Naive thymus-derived CD4-positive, alpha-beta T cell (primary cell): Measurements from ENCODE around the gene ZBTB11. TPM values are rescaled to one million over a fixed set of nuclear protein-coding genes. Genes with fewer than 3 reads are reported as not detected.
A peak's percentile ranks its signal among the peaks of the same experiment; 100 is the strongest.
"Not testable (repeated sequence)": the region's sequence is repeated elsewhere in the genome, so short reads cannot be mapped to it uniquely, and the experiment has no call there.

Experiments used
- ATAC-seq: fragments of 150-1000 bp; cut with Tn5 transposase; 2 replicates; pipeline ENCODE4 v1.10.0; 2021; ENCODE audit warnings: mild to moderate bottlenecking, moderate library complexity
- CTCF ChIA-PET: fragments of 350-600 bp; sonication (Branson Sonifier 250); formaldehyde crosslinking; loops from one replicate; lab custom pipeline; 2021; ENCODE audit warnings: antibody characterized with exemption; lab: Charles Lee
- POLR2A ChIA-PET: fragments of 350-600 bp; sonication (Branson Sonifier 250); formaldehyde crosslinking; loops from one replicate; lab custom pipeline; 2021; ENCODE audit warnings: antibody characterized with exemption, inconsistent platforms; lab: Charles Lee
- DNase-seq, 9 donors: peaks; one replicate each; pipeline versions ENCODE4 v3.0.0 to v3.0.0-alpha.2; 2020 to 2022; ENCODE audit warnings: mixed read lengths in 1 of 9
- H3K27ac ChIP-seq: one replicate; pipeline ENCODE4 v1.7.0; 2013; ENCODE audit warnings: mild to moderate bottlenecking, low read depth, low read length, moderate library complexity
- H3K27me3 ChIP-seq, 2 donors: one replicate each; pipeline ENCODE4 v1.7.0; 2013; ENCODE audit warnings: low read length in 2 of 2, mild to moderate bottlenecking in 2 of 2, moderate library complexity in 2 of 2; ENCODE audit not compliant: control insufficient read depth in 2 of 2, insufficient read depth in 2 of 2
- H3K36me3 ChIP-seq, 3 experiments: 1 replicate in 2 of 3; 2 replicates in 1 of 3; pipeline ENCODE4 v1.7.0; 2013; ENCODE audit warnings: low read length in 3 of 3, mild to moderate bottlenecking in 3 of 3, moderate library complexity in 1 of 3; ENCODE audit not compliant: insufficient read depth in 3 of 3, control insufficient read depth in 2 of 3
- H3K4me1 ChIP-seq, 2 donors: one replicate each; pipeline ENCODE4 v1.7.0; 2013; ENCODE audit warnings: low read length in 2 of 2, mild to moderate bottlenecking in 2 of 2, moderate library complexity in 1 of 2; ENCODE audit not compliant: control insufficient read depth in 2 of 2, insufficient read depth in 2 of 2
- H3K4me3 ChIP-seq: 2 replicates; pipeline ENCODE4 v1.7.0; 2013; ENCODE audit warnings: mild to moderate bottlenecking, low read length
- H3K9me3 ChIP-seq, 3 experiments: 1 replicate in 2 of 3; 2 replicates in 1 of 3; pipeline ENCODE4 v1.7.0; 2013; ENCODE audit warnings: low read length in 3 of 3; ENCODE audit not compliant: control insufficient read depth in 2 of 3
- H3K27ac Mint-ChIP-seq, 9 donors: one replicate each; pipeline ENCODE4 v1.8.0; 2020 to 2022; ENCODE audit warnings: mixed read lengths in 9 of 9, mild to moderate bottlenecking in 8 of 9, moderate library complexity in 5 of 9, inconsistent platforms in 2 of 9
- H3K27me3 Mint-ChIP-seq, 5 donors: one replicate each; pipeline ENCODE4 v1.8.0; 2021 to 2022; ENCODE audit warnings: mixed read lengths in 5 of 5, mild to moderate bottlenecking in 1 of 5
- H3K36me3 Mint-ChIP-seq, 5 donors: one replicate each; pipeline ENCODE4 v1.8.0; 2020 to 2022; ENCODE audit warnings: mixed read lengths in 5 of 5, mild to moderate bottlenecking in 3 of 5, inconsistent platforms in 1 of 5
- H3K4me1 Mint-ChIP-seq, 7 donors: one replicate each; pipeline ENCODE4 v1.8.0; 2020 to 2022; ENCODE audit warnings: mixed read lengths in 7 of 7, mild to moderate bottlenecking in 3 of 7, inconsistent platforms in 1 of 7
- H3K4me3 Mint-ChIP-seq, 10 donors: one replicate each; pipeline ENCODE4 v1.8.0; 2020 to 2022; ENCODE audit warnings: mild to moderate bottlenecking in 10 of 10, mixed read lengths in 10 of 10, moderate library complexity in 6 of 10, inconsistent platforms in 2 of 10
- H3K9me3 Mint-ChIP-seq, 11 donors: one replicate each; pipeline ENCODE4 v1.8.0; 2020 to 2022; ENCODE audit warnings: mixed read lengths in 11 of 11, mild to moderate bottlenecking in 4 of 11, inconsistent platforms in 1 of 11, moderate library complexity in 1 of 11
- intact Hi-C, 2 donors: fragments of 100-400 bp; cut with micrococcal nuclease; formaldehyde crosslinking; loops; one replicate each; pipeline ENCODE4 v1.15.1; 2023
- polyA plus RNA-seq, 2 donors: library from polyadenylated mRNA; unstranded; fragments of 300-500 nt; fragmentation: Illumina TruSeq; gene quantifications; one replicate each; pipeline ENCODE4 v1.2.3, GENCODE V29; 2021
- total RNA-seq, 6 experiments: library from RNA in 5 of 6; stranded (reverse) in 5 of 6; gene quantifications; 1 replicate in 5 of 6; 2 replicates in 1 of 6; pipeline ENCODE4 v1.2.3 and lab custom pipeline; 2021 to 2026

The ZBTB11 gene
- total and polyA plus RNA-seq, 7 experiments from 2014 or later = 10.5 to 68.2 (median 52.1) TPM

DNA sequence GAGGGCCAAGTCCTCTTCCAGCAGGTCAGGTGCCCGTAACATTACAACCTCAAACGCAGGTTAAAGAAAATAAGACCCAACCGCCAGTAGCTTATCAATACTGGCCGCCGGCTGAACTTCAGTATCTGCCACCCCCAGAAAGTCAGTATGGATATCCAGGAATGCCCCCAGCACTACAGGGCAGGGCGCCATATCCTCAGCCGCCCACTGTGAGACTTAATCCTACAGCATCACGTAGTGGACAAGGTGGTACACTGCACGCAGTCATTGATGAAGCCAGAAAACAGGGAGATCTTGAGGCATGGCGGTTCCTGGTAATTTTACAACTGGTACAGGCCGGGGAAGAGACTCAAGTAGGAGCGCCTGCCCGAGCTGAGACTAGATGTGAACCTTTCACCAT is 16.6 kb upstream of the ZBTB11 start:
- H3K4me3 ChIP-seq, POLR2A ChIA-PET, H3K27ac ChIP-seq, H3K9me3 Mint-ChIP-seq, H3K4me3 Mint-ChIP-seq, H3K4me1 ChIP-seq, H3K9me3 ChIP-seq, H3K36me3 ChIP-seq, H3K27me3 Mint-ChIP-seq, H3K27me3 ChIP-seq, H3K36me3 Mint-ChIP-seq: not testable (repeated sequence)
- CTCF ChIA-PET = interaction anchor here (0.6 to 0.8 kb wide), 2 partner anchors 91 to 532 kb away, joined by 3 read pairs; no protein-coding TSS in a partner anchor
- Mint-ChIP-seq H3K27ac (peak overlapping the region in 2 of 9 donors; percentile 0 to 1), H3K4me1 (peaks cover 4 to 19% (median 12%) of the 10 kb centered on the region in 7 donors)
- intact Hi-C loops = loop anchor here (2.0 to 10.0 kb wide), 2 partner anchors 17 to 841 kb away; partner anchors contain the start of gene ZBTB11 (in 1 of the 2)
- peak in 1 of 9 donors; percentile 36 for DNase-seq
- peak; percentile 94 for ATAC-seq

DNA sequence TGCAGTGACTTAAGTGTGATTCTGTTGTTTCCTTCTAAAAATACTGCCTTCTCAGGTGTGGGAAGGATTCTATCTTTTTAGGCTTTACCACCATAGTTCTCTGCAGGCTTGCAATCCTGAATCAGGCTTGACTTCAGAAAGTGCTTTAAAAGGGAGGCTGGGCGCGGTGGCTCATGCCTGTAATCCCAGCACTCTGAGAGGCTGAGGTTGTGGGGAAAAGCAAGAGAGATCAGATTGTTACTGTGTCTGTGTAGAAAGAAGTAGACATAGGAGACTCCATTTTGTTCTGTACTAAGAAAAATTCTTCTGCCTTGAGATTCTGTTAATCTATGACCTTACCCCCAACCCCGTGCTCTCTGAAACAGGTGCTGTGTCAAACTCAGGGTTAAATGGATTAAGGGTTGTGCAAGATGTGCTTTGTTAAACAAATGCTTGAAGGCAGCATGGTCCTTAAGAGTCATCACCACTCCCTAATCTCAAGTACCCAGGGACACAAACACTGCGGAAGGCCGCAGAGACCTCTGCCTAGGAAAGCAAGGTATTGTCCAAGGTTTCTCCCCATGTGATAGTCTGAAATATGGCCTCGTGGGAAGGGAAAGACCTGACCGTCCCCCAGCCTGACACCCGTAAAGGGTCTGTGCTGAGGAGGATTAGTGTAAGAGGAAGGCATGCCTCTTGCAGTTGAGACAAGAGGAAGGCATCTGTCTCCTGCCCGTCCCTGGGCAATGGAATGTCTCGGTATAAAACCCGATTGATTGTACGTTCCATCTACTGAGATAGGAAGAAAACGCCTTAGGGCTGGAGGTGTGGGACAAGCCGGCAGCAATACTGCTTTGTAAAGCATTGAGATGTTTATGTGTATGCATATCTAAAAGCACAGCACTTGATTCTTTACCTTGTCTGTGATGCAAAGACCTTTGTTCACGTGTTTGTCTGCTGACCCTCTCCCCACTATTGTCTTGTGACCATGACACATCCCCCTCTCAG is 15.0 kb upstream of the ZBTB11 start:
- H3K4me3 Mint-ChIP-seq, H3K4me1 ChIP-seq, H3K36me3 ChIP-seq, H3K27me3 Mint-ChIP-seq, H3K9me3 Mint-ChIP-seq, CTCF ChIA-PET, DNase-seq, H3K4me3 ChIP-seq, ATAC-seq, H3K9me3 ChIP-seq, H3K36me3 Mint-ChIP-seq, H3K27ac ChIP-seq, POLR2A ChIA-PET, H3K27me3 ChIP-seq: not testable (repeated sequence)
- Mint-ChIP-seq H3K4me1 (peaks cover 6 to 27% (median 20%) of the 10 kb centered on the region in 7 donors), H3K27ac (peak overlapping the region in 2 of 9 donors; percentile 16 to 28)
- intact Hi-C loops = loop anchor here (2.0 to 10.0 kb wide), 2 partner anchors 15 to 843 kb away; partner anchors contain the start of gene ZBTB11 (in 1 of the 2)

GRCh38 chr3:101690972-101691371 is 14.0 kb upstream of the ZBTB11 start:
- H3K36me3 ChIP-seq = no peaks in the 10 kb centered on the region
- intact Hi-C loops = loop anchor here in 1 of 2 donors (10.0 kb wide), 1 partner anchor 844 kb away; no protein-coding TSS in a partner anchor
- POLR2A ChIA-PET = interaction anchor here (0.7 to 1.2 kb wide), 2 partner anchors 11 to 1695 kb away, joined by 3 to 4 read pairs; no protein-coding TSS in a partner anchor
- Mint-ChIP-seq H3K4me3 (no peak overlapping the region), H3K36me3 (peaks cover 0 to 5% (median 0%) of the 10 kb centered on the region in 5 donors), H3K27me3 (no peaks in the 10 kb centered on the region), H3K4me1 (peaks cover 6 to 33% (median 24%) of the 10 kb centered on the region in 7 donors), H3K27ac (peak overlapping the region in 7 of 9 donors; percentile 7 to 53 (median 28)), H3K9me3 (peaks cover 0 to 2% (median 0%) of the 10 kb centered on the region in 11 donors)
- H3K4me3 ChIP-seq = no peak overlapping the region
- ATAC-seq = no peak
- no peak for DNase-seq
- H3K27ac ChIP-seq = peak overlapping the region; percentile 2
- no peaks in the 10 kb centered on the region for H3K27me3 ChIP-seq
- H3K4me1 ChIP-seq = peaks cover 5% of the 10 kb centered on the region in 2 donors
- no peaks in the 10 kb centered on the region for H3K9me3 ChIP-seq
- CTCF ChIA-PET = interaction anchor here (0.7 to 0.8 kb wide), 2 partner anchors 16 to 621 kb away, joined by 3 read pairs; no protein-coding TSS in a partner anchor

DNA sequence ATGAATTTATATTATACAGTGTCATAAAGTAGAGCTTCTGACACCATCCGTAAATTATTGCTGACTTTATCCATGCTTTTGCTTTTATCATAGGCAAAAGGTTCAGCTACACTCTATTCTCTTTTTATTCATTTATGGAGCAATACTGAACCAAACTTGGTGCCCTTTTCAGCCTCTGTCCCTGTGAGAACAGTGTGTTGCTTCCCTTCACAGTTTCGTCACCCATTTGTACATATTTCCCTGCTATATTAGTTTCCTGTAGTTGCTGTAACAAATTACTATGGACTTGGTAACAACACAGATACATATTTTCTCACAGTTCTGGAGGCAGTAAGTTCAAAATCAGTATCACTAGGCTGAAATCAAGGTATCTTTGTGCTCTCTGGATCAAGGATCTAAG is 12.4 kb upstream of the ZBTB11 start:
- peaks cover 20 to 47% (median 39%) of the 10 kb centered on the region in 7 donors for H3K4me1 Mint-ChIP-seq
- intact Hi-C loops = loop anchor here in 1 of 2 donors (5.0 kb wide), 2 partner anchors 113 to 248 kb away; no protein-coding TSS in a partner anchor
- peak overlapping the region in 6 of 9 donors; percentile 14 to 70 (median 47) for H3K27ac Mint-ChIP-seq
- peaks cover 3 to 18% (median 10%) of the 10 kb centered on the region in 5 donors for H3K36me3 Mint-ChIP-seq
- ChIA-PET CTCF (interaction anchor here (1.5 kb wide), 1 partner anchor 32 kb away, joined by 4 read pairs; no protein-coding TSS in a partner anchor), POLR2A (no interaction called here)
- peaks cover 3 to 8% (median 3%) of the 10 kb centered on the region in 3 experiments for H3K36me3 ChIP-seq
- H3K27me3 ChIP-seq = no peaks in the 10 kb centered on the region
- no peak for ATAC-seq
- no peaks in the 10 kb centered on the region for H3K9me3 ChIP-seq
- peak overlapping the region in 3 of 10 donors; percentile 12 to 50 (median 37) for H3K4me3 Mint-ChIP-seq
- H3K4me3 ChIP-seq = no peak overlapping the region
- DNase-seq = no peak
- H3K27ac ChIP-seq = no peak overlapping the region
- H3K4me1 ChIP-seq = peaks cover 15 to 22% of the 10 kb centered on the region in 2 donors
- H3K27me3 Mint-ChIP-seq = no peaks in the 10 kb centered on the region
- H3K9me3 Mint-ChIP-seq = peaks cover 0 to 2% (median 0%) of the 10 kb centered on the region in 11 donors

- no peaks in the 10 kb centered on the region for H3K27me3 ChIP-seq
- H3K9me3 ChIP-seq = no peaks in the 10 kb centered on the region
- ChIA-PET CTCF (interaction anchor here (0.6 to 0.7 kb wide), 3 partner anchors 15 to 1302 kb away, joined by 3 to 4 read pairs (median 3); no protein-coding TSS in a partner anchor), POLR2A (interaction anchor here (0.5 to 5.6 kb wide), 18 partner anchors 12 to 281 kb away, joined by 3 to 108 read pairs (median 6); partner anchors contain the start of genes CEP97, NFKBIZ, NXPE3 and PCNP)
- no peaks in the 10 kb centered on the region for H3K27me3 Mint-ChIP-seq
- intact Hi-C loops = loop anchor here (2.0 to 5.0 kb wide), 6 partner anchors 19 to 427 kb away; partner anchors contain the start of genes NFKBIZ (in 1 of the 2) and NXPE3 (in 1 of the 2)
- peaks cover 0 to 2% (median 0%) of the 10 kb centered on the region in 11 donors for H3K9me3 Mint-ChIP-seq
- no peak for DNase-seq
- H3K36me3 ChIP-seq = peaks cover 8 to 20% (median 9%) of the 10 kb centered on the region in 3 experiments
- peak overlapping the region; percentile 90 to 100 (median 98) for H3K4me3 Mint-ChIP-seq
- peaks cover 3 to 18% (median 12%) of the 10 kb centered on the region in 5 donors for H3K36me3 Mint-ChIP-seq
- no peak for ATAC-seq
- peak overlapping the region; percentile 94 to 100 (median 99) for H3K27ac Mint-ChIP-seq
- H3K4me3 ChIP-seq = peak overlapping the region; percentile 72
- peaks cover 24 to 25% of the 10 kb centered on the region in 2 donors for H3K4me1 ChIP-seq
- peak overlapping the region; percentile 92 for H3K27ac ChIP-seq
- H3K4me1 Mint-ChIP-seq = peaks cover 20 to 52% (median 43%) of the 10 kb centered on the region in 7 donors
These were observed 10.4 kb upstream of the ZBTB11 start for GRCh38 chr3:101687142-101687931.
